Lower leg skin (tissue), 3 donors: ENCODE measurements around the gene AMDHD1.

Experiments used
- CTCF ChIP-seq, 3 donors: fragments of 450-650 bp; IDR thresholded peaks; one replicate each; pipeline ENCODE4 v1.5.1; 2016; ENCODE audit warnings: antibody characterized with exemption in 3 of 3, mild to moderate bottlenecking in 3 of 3, moderate library complexity in 2 of 3
- POLR2A ChIP-seq, 2 donors: fragments of 450-650 bp; IDR thresholded peaks; one replicate each; pipeline ENCODE4 v1.6.1; 2016 to 2017; ENCODE audit warnings: antibody characterized with exemption in 2 of 2, mild to moderate bottlenecking in 1 of 2, moderate library complexity in 1 of 2

DNA sequence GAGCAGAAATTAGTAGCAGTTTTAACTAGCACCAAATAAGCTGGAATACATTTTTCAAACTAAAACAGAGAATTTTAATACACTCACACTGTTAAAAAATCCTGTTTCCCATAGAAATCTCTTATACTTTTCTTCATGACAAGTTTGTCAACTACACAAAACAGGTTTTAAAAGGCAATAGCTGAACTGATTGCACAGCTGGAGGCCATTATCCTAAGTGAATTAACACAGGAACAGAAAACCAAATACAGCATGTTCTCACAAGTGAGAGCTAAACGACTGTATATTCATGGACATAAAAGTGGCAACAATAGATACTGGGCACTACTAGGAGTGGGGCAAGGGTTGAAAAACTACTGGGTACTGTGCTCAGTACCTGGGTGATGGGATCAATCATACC, 64.6 kb downstream of the AMDHD1 start:
- no peak for TF ChIP-seq POLR2A (IDR thresholded peaks at IDR 0.05)
- no peak for TF ChIP-seq CTCF (IDR thresholded peaks at IDR 0.05)
